PC-3 (cell line): Measurements from ENCODE around the gene KCNQ2.

Source experiments
- EZH2 ChIP-seq: fragments of 300-600 bp; sonication (generic); IDR thresholded peaks from one replicate; pipeline ENCODE4 v1.6.1; 2017; ENCODE audit warnings: antibody characterized with exemption, mild to moderate bottlenecking, low read length; ENCODE audit not compliant: unreplicated experiment
- EZH2phosphoT487 ChIP-seq: fragments of 300-600 bp; sonication (generic); IDR thresholded peaks from 2 replicates; pipeline ENCODE4 v1.6.1; 2018; ENCODE audit warnings: mild to moderate bottlenecking, antibody characterized with exemption, low read length, borderline replicate concordance
- TF ChIP-seq, protein P1 (sequence below): fragments of 300-600 bp; sonication (generic); conservative IDR thresholded peaks from 2 replicates; pipeline ENCODE4 v1.5.1; 2017; ENCODE audit warnings: antibody characterized with exemption, low read depth, mild to moderate bottlenecking, low read length

GRCh38 chr20:63500151-63500901, 27.9 kb upstream of the KCNQ2 start:
- TF ChIP-seq, protein P1, sequence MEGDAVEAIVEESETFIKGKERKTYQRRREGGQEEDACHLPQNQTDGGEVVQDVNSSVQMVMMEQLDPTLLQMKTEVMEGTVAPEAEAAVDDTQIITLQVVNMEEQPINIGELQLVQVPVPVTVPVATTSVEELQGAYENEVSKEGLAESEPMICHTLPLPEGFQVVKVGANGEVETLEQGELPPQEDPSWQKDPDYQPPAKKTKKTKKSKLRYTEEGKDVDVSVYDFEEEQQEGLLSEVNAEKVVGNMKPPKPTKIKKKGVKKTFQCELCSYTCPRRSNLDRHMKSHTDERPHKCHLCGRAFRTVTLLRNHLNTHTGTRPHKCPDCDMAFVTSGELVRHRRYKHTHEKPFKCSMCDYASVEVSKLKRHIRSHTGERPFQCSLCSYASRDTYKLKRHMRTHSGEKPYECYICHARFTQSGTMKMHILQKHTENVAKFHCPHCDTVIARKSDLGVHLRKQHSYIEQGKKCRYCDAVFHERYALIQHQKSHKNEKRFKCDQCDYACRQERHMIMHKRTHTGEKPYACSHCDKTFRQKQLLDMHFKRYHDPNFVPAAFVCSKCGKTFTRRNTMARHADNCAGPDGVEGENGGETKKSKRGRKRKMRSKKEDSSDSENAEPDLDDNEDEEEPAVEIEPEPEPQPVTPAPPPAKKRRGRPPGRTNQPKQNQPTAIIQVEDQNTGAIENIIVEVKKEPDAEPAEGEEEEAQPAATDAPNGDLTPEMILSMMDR = no peak
- TF ChIP-seq EZH2 (no peak), EZH2phosphoT487 (no peak)
